Fibroblast of skin of left biceps (primary cell): Measurements from ENCODE around the gene MAP3K9.

ENCODE experiments used
- DNase-seq, 2 experiments: peaks; one replicate each; pipeline ENCODE4 v3.0.0-alpha.2; 2013; ENCODE audit warnings: low read depth in 2 of 2

The MAP3K9 gene

GRCh38 chr14:70821584-70822529 is 12.5 kb upstream of the MAP3K9 start:
- no peak for DNase-seq

- DNase-seq: no peak
Observed at GRCh38 chr14:70816525-70816924, 7.2 kb upstream of the MAP3K9 start.

- DNase-seq: no peak
Observed at GRCh38 chr14:70814466-70814865, 5.2 kb upstream of the MAP3K9 start.

GRCh38 chr14:70812124-70812818 is 3.0 kb upstream of the MAP3K9 start:
- DNase-seq: no peak

- no peak for DNase-seq
Observed at GRCh38 chr14:70811578-70811977, 2.3 kb upstream of the MAP3K9 start.

- DNase-seq: no peak
Observed at GRCh38 chr14:70811050-70811449, 1.7 kb upstream of the MAP3K9 start.

- no peak for DNase-seq
Observed at GRCh38 chr14:70810621-70811020, 1.3 kb upstream of the MAP3K9 start.

GRCh38 chr14:70808416-70809224 is 693 bp downstream of the MAP3K9 start:
- DNase-seq: no peak

- DNase-seq: no peak
Observed at GRCh38 chr14:70807898-70808415, 1.4 kb downstream of the MAP3K9 start.

GRCh38 chr14:70804556-70805162 is 4.7 kb downstream of the MAP3K9 start:
- DNase-seq: no peak

- no peak for DNase-seq
Observed at GRCh38 chr14:70803321-70804310, 5.7 kb downstream of the MAP3K9 start.

- no peak for DNase-seq
Observed at GRCh38 chr14:70802379-70802778, 6.9 kb downstream of the MAP3K9 start.

- DNase-seq: no peak
Observed at GRCh38 chr14:70801836-70802235, 7.5 kb downstream of the MAP3K9 start.

GRCh38 chr14:70796551-70796950 is 12.8 kb downstream of the MAP3K9 start:
- no peak for DNase-seq

- DNase-seq: no peak
Observed at GRCh38 chr14:70794294-70794693, 15.0 kb downstream of the MAP3K9 start.

GRCh38 chr14:70793637-70794036 is 15.7 kb downstream of the MAP3K9 start:
- no peak for DNase-seq

GRCh38 chr14:70792939-70793338 is 16.4 kb downstream of the MAP3K9 start:
- DNase-seq: no peak

- no peak for DNase-seq
Observed at GRCh38 chr14:70791971-70792370, 17.3 kb downstream of the MAP3K9 start.

GRCh38 chr14:70789961-70790360 is 19.4 kb downstream of the MAP3K9 start:
- DNase-seq: no peak

GRCh38 chr14:70789361-70789760 is 20.0 kb downstream of the MAP3K9 start:
- DNase-seq: no peak
